Loucy (cell line): ENCODE data around the gene HOXD13.

Source experiments
- H2AFZ ChIP-seq: fragments of 200-600 bp; sonication (generic); 2 replicates; pipeline ENCODE4 v1.6.0; 2016; ENCODE audit warnings: antibody characterized with exemption, mild to moderate bottlenecking, low read length, moderate library complexity
- H3F3A ChIP-seq: fragments of 200-600 bp; 2 replicates; pipeline ENCODE4 v1.6.0; 2016; ENCODE audit warnings: antibody characterized with exemption, low read depth, mild to moderate bottlenecking
- H3K27me3 ChIP-seq: fragments of 200-600 bp; sonication (generic); 2 replicates; pipeline ENCODE4 v1.6.1; 2014; ENCODE audit warnings: low read length, mild to moderate bottlenecking; ENCODE audit not compliant: insufficient read depth, poor library complexity, severe bottlenecking
- H3K36me3 ChIP-seq: fragments of 200-600 bp; sonication (generic); 2 replicates; pipeline ENCODE4 v1.6.1; 2016; ENCODE audit warnings: low read length; ENCODE audit not compliant: insufficient read depth
- H3K4me1 ChIP-seq: fragments of 200-600 bp; sonication (generic); 2 replicates; pipeline ENCODE4 v1.5.1; 2014; ENCODE audit warnings: low read length, mild to moderate bottlenecking; ENCODE audit not compliant: insufficient read depth, poor library complexity, severe bottlenecking
- H3K4me2 ChIP-seq: fragments of 200-600 bp; sonication (generic); 2 replicates; pipeline ENCODE4 v1.6.0; 2014; ENCODE audit warnings: antibody characterized with exemption, low read length, low read depth, mild to moderate bottlenecking; ENCODE audit not compliant: poor library complexity, severe bottlenecking
- H3K4me3 ChIP-seq: fragments of 200-600 bp; sonication (generic); 2 replicates; pipeline ENCODE4 v1.5.1; 2014; ENCODE audit warnings: low read length, mild to moderate bottlenecking, mixed read lengths; ENCODE audit not compliant: poor library complexity, severe bottlenecking
- H3K79me2 ChIP-seq: fragments of 200-600 bp; sonication (generic); 2 replicates; pipeline ENCODE4 v1.6.1; 2014; ENCODE audit warnings: low read length; ENCODE audit not compliant: insufficient read depth
- H3K9ac ChIP-seq: fragments of 200-600 bp; sonication (generic); 2 replicates; pipeline ENCODE4 v1.6.0; 2014; ENCODE audit warnings: mild to moderate bottlenecking, low read depth, low read length, moderate library complexity; ENCODE audit not compliant: poor library complexity, severe bottlenecking
- H3K9me2 ChIP-seq: fragments of 200-600 bp; sonication (generic); replicated peaks from 2 replicates; pipeline ENCODE4 v1.6.1; 2016; ENCODE audit warnings: low read depth, low read length, mixed read lengths
- H3K9me3 ChIP-seq: fragments of 200-600 bp; sonication (generic); 2 replicates; pipeline ENCODE4 v1.6.1; 2014; ENCODE audit warnings: mild to moderate bottlenecking, antibody characterized with exemption, low read length, low read depth; ENCODE audit not compliant: insufficient read depth
- H4K20me1 ChIP-seq: fragments of 200-600 bp; sonication (generic); 2 replicates; pipeline ENCODE4 v1.6.0; 2014; ENCODE audit warnings: antibody characterized with exemption, low read length, mild to moderate bottlenecking; ENCODE audit not compliant: insufficient read depth, poor library complexity, severe bottlenecking
- EZH2phosphoT487 ChIP-seq: fragments of 200-600 bp; IDR thresholded peaks from 2 replicates; pipeline ENCODE4 v1.6.1; 2018; ENCODE audit warnings: antibody characterized with exemption, mild to moderate bottlenecking, moderate library complexity, borderline replicate concordance
- TF ChIP-seq, protein P1 (sequence below): fragments of 200-600 bp; sonication (generic); conservative IDR thresholded peaks from 2 replicates; pipeline ENCODE4 v1.5.1; 2014; ENCODE audit warnings: mild to moderate bottlenecking, antibody characterized with exemption, low read length

Gene HOXD13

DNA sequence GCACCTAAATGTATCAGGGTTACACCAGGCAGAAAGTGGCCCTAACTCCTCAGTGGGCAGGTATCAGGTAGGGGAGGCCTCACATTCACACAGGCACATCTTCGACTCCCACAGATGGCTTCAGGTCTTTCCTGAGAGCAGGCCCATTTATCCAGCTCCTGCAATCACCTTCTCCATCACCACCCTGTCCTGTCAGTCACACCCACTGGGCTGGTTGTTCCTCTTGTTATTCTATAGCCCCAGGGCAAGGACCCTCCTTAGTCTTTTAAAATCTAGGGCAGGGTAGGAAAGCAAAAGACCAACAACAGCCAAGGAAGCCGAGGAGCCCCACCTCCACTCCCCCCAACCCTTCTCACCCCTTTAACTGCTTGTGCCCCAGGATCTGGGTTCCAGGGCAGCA lies 49.8 kb downstream of the HOXD13 start:
- Histone ChIP-seq H4K20me1 (no peaks in the 10 kb centered on the region), H3K4me3 (no peak overlapping the region), H3K4me1 (peaks cover 10% of the 10 kb centered on the region), H3K4me2 (no peak overlapping the region), H3K9me3 (no peaks in the 10 kb centered on the region), H3K9me2 (no peaks in the 10 kb centered on the region), H3K27me3 (no peaks in the 10 kb centered on the region), H2AFZ (peak overlapping the region; percentile 62; the same call in 1 of the 2 replicates), H3F3A (no peaks in the 10 kb centered on the region), H3K9ac (no peak overlapping the region), H3K36me3 (no peaks in the 10 kb centered on the region), H3K79me2 (no peaks in the 10 kb centered on the region)
- TF ChIP-seq EZH2phosphoT487: no peak
- TF ChIP-seq, protein P1, sequence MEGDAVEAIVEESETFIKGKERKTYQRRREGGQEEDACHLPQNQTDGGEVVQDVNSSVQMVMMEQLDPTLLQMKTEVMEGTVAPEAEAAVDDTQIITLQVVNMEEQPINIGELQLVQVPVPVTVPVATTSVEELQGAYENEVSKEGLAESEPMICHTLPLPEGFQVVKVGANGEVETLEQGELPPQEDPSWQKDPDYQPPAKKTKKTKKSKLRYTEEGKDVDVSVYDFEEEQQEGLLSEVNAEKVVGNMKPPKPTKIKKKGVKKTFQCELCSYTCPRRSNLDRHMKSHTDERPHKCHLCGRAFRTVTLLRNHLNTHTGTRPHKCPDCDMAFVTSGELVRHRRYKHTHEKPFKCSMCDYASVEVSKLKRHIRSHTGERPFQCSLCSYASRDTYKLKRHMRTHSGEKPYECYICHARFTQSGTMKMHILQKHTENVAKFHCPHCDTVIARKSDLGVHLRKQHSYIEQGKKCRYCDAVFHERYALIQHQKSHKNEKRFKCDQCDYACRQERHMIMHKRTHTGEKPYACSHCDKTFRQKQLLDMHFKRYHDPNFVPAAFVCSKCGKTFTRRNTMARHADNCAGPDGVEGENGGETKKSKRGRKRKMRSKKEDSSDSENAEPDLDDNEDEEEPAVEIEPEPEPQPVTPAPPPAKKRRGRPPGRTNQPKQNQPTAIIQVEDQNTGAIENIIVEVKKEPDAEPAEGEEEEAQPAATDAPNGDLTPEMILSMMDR: no peak
